Mesothelial cell of epicardium (in vitro differentiated cells): ENCODE data around the gene C2CD2L. TPM values are rescaled to one million over a fixed set of nuclear protein-coding genes. Genes with fewer than 3 reads are reported as not detected.

Source experiments
- DNase-seq, 2 experiments: peaks; one replicate each; pipeline ENCODE4 v3.0.0; 2021; ENCODE audit warnings: low spot score in 2 of 2; ENCODE audit not compliant: unreplicated experiment in 2 of 2
- H3K27ac Mint-ChIP-seq: 2 replicates; pipeline ENCODE4 v1.8.0; 2021; ENCODE audit warnings: mixed read lengths
- H3K27me3 Mint-ChIP-seq: 2 replicates; pipeline ENCODE4 v1.8.0; 2021; ENCODE audit warnings: low read depth, mixed read lengths
- H3K36me3 Mint-ChIP-seq: 2 replicates; pipeline ENCODE4 v1.8.0; 2021; ENCODE audit warnings: mixed read lengths
- H3K4me1 Mint-ChIP-seq: 2 replicates; pipeline ENCODE4 v1.8.0; 2021; ENCODE audit warnings: mixed read lengths
- H3K4me3 Mint-ChIP-seq: 2 replicates; pipeline ENCODE4 v1.8.0; 2021; ENCODE audit warnings: mild to moderate bottlenecking, moderate library complexity, mixed read lengths
- H3K9me3 Mint-ChIP-seq: 2 replicates; pipeline ENCODE4 v1.8.0; 2021; ENCODE audit warnings: mixed read lengths
- CTCF ChIP-seq: fragments of 200-600 bp; sonication (generic); IDR thresholded peaks from one replicate; pipeline ENCODE4 v1.5.0; 2021; ENCODE audit warnings: antibody characterized with exemption; ENCODE audit not compliant: unreplicated experiment
- total RNA-seq: library from RNA; stranded (reverse); gene quantifications from 3 replicates; pipeline ENCODE4 v1.2.1, GENCODE V29; 2021

The C2CD2L gene
- total RNA-seq, 1 donor from 2014 or later = 10.0 TPM

GRCh38 chr11:119167933-119168332 lies 60.8 kb downstream of the C2CD2L start:
- Mint-ChIP-seq H3K27me3 (no peaks in the 10 kb centered on the region), H3K4me3 (peak overlapping the region; percentile 82), H3K9me3 (no peaks in the 10 kb centered on the region), H3K4me1 (peaks cover 11% of the 10 kb centered on the region), H3K36me3 (no peaks in the 10 kb centered on the region), H3K27ac (peak overlapping the region; percentile 43)
- TF ChIP-seq CTCF = no peak
- no peak for DNase-seq

Other genes starting within 250 kb of the C2CD2L start
- gene CXCR5, start 223.5 kb upstream of the C2CD2L start, total RNA-seq = not detected in 3 replicates
- 88.6 to 92.4 TPM (median 91.7 TPM) in 3 replicates for gene BCL9L, start 181.4 kb upstream of the C2CD2L start, total RNA-seq
- 2.2 to 3.0 TPM (median 2.7 TPM) in 3 replicates for gene UPK2, start 151.0 kb upstream of the C2CD2L start, total RNA-seq
- gene FOXR1, start 135.6 kb upstream of the C2CD2L start, total RNA-seq = not detected in 3 replicates
- 65.7 to 69.1 TPM (median 66.3 TPM) in 3 replicates for gene CENATAC, start 109.2 kb upstream of the C2CD2L start, total RNA-seq
- gene RPS25, start 89.0 kb upstream of the C2CD2L start, total RNA-seq = 1,201 to 1,234 TPM (median 1,218 TPM) in 3 replicates
- gene TRAPPC4, start 88.6 kb upstream of the C2CD2L start, total RNA-seq = 53.9 to 56.5 TPM (median 54.5 TPM) in 3 replicates
- 29.6 to 35.3 TPM (median 33.2 TPM) in 3 replicates for gene SLC37A4, start 76.5 kb upstream of the C2CD2L start, total RNA-seq
- gene HYOU1, start 50.1 kb upstream of the C2CD2L start, total RNA-seq = 131 to 142 TPM (median 133 TPM) in 3 replicates
- 32.5 to 35.2 TPM (median 32.6 TPM) in 3 replicates for gene VPS11, start 39.5 kb upstream of the C2CD2L start, total RNA-seq
- gene HMBS, start 22.5 kb upstream of the C2CD2L start, total RNA-seq = 28.0 to 29.1 TPM (median 28.1 TPM) in 3 replicates
- 38.2 to 47.7 TPM (median 44.9 TPM) in 3 replicates for gene DPAGT1, start 5.5 kb upstream of the C2CD2L start, total RNA-seq
- 32.8 to 36.7 TPM (median 34.4 TPM) in 3 replicates for gene HINFP, start 14.2 kb downstream of the C2CD2L start, total RNA-seq
- gene ABCG4, start 41.7 kb downstream of the C2CD2L start, total RNA-seq = 1.9 to 2.6 TPM (median 2.0 TPM) in 3 replicates
- gene NLRX1, start 61.4 kb downstream of the C2CD2L start, total RNA-seq = 21.2 to 21.9 TPM (median 21.8 TPM) in 3 replicates
- 0.42 to 0.67 TPM (median 0.66 TPM) in 3 replicates for gene NHERF4, start 78.1 kb downstream of the C2CD2L start, total RNA-seq
- 27.5 to 28.0 TPM (median 27.6 TPM) in 3 replicates for gene CBL, start 99.0 kb downstream of the C2CD2L start, total RNA-seq
- 25.9 to 28.2 TPM (median 26.7 TPM) in 3 replicates for gene MCAM, start 209.8 kb downstream of the C2CD2L start, total RNA-seq
- gene RNF26, start 227.2 kb downstream of the C2CD2L start, total RNA-seq = 36.1 to 37.1 TPM (median 36.2 TPM) in 3 replicates
- 24.1 to 25.0 TPM (median 24.4 TPM) in 3 replicates for gene C1QTNF5, start 233.5 kb downstream of the C2CD2L start, total RNA-seq
- gene MFRP, start 239.4 kb downstream of the C2CD2L start, total RNA-seq = not detected in 3 replicates